OCI-LY7 (cell line): Measurements from ENCODE around the gene VTI1A. TPM values are rescaled to one million over a fixed set of nuclear protein-coding genes. Genes with fewer than 3 reads are reported as not detected.

ENCODE experiments used
- Bru-seq: library from RNA; stranded (reverse); fragments of 400-500 nt; gene quantifications from one replicate; lab custom pipeline; 2021; lab: Mats Ljungman, UMichigan
- BruChase-seq, 2 experiments: library from RNA; stranded (reverse); fragments of 400-500 nt; gene quantifications; one replicate each; lab custom pipeline; 2021; lab: Mats Ljungman, UMichigan
- BruUV-seq: library from RNA; stranded (reverse); fragments of 400-500 nt; replicated peaks from 2 replicates; lab custom pipeline; 2021; lab: Mats Ljungman, UMichigan
- CTCF ChIA-PET: fragments of 300-600 bp; sonication (Branson Sonifier 250); formaldehyde crosslinking; loops from one replicate; lab custom pipeline; 2022; ENCODE audit warnings: antibody characterized with exemption; ENCODE audit not compliant: unreplicated experiment; lab: Charles Lee
- POLR2A ChIA-PET: fragments of 300-600 bp; sonication (Branson Sonifier 250); formaldehyde crosslinking; loops from one replicate; lab custom pipeline; 2022; ENCODE audit warnings: antibody characterized with exemption; lab: Charles Lee
- DNase-seq: peaks from one replicate; pipeline ENCODE4 v3.0.0-alpha.2; 2015; ENCODE audit warnings: low spot score
- H2AFZ ChIP-seq: fragments of 200-600 bp; sonication (generic), shearing (Covaris generic); 2 replicates; pipeline ENCODE4 v1.6.1; 2014; ENCODE audit warnings: mild to moderate bottlenecking, antibody characterized with exemption, low read length, moderate library complexity
- H3K27ac ChIP-seq: fragments of 200-600 bp; sonication (generic); 2 replicates; pipeline ENCODE4 v1.5.1; 2014; ENCODE audit warnings: mixed run types, low read depth, mild to moderate bottlenecking, moderate library complexity, low read length, inconsistent platforms; ENCODE audit not compliant: poor library complexity, severe bottlenecking
- H3K36me3 ChIP-seq: fragments of 200-600 bp; sonication (generic); 2 replicates; pipeline ENCODE4 v1.6.1; 2014; ENCODE audit warnings: mild to moderate bottlenecking, antibody characterized with exemption, low read length, moderate library complexity, mixed read lengths; ENCODE audit not compliant: insufficient read depth
- H3K4me1 ChIP-seq: fragments of 200-600 bp; sonication (generic); 2 replicates; pipeline ENCODE4 v1.5.1; 2014; ENCODE audit warnings: mild to moderate bottlenecking, low read length; ENCODE audit not compliant: insufficient read depth, poor library complexity, severe bottlenecking
- H3K4me2 ChIP-seq: fragments of 200-600 bp; sonication (generic); 2 replicates; pipeline ENCODE4 v1.6.1; 2014; ENCODE audit warnings: mild to moderate bottlenecking, low read length
- H3K4me3 ChIP-seq: fragments of 200-600 bp; sonication (generic); 2 replicates; pipeline ENCODE4 v1.5.1; 2014; ENCODE audit warnings: mild to moderate bottlenecking, low read depth, low read length; ENCODE audit not compliant: poor library complexity, severe bottlenecking
- H3K79me2 ChIP-seq: fragments of 200-600 bp; sonication (generic); 2 replicates; pipeline ENCODE4 v1.6.1; 2016; ENCODE audit warnings: low read depth, mild to moderate bottlenecking, low read length, moderate library complexity, mixed read lengths; ENCODE audit not compliant: insufficient read depth
- H3K9me2 ChIP-seq: fragments of 200-600 bp; sonication (generic); 2 replicates; pipeline ENCODE4 v1.6.1; 2016; ENCODE audit warnings: mild to moderate bottlenecking, low read length, mixed read lengths; ENCODE audit not compliant: insufficient read depth
- H3K9me3 ChIP-seq: fragments of 200-600 bp; sonication (generic); 2 replicates; pipeline ENCODE4 v1.6.1; 2014; ENCODE audit warnings: mild to moderate bottlenecking, mixed run types, low read length, mixed read lengths
- H4K20me1 ChIP-seq: fragments of 200-600 bp; sonication (generic); 2 replicates; pipeline ENCODE4 v1.6.1; 2014; ENCODE audit warnings: mild to moderate bottlenecking, antibody characterized with exemption, low read length, moderate library complexity, mixed read lengths; ENCODE audit not compliant: insufficient read depth
- CTCF ChIP-seq: fragments of 200-600 bp; sonication (generic); conservative IDR thresholded peaks from 2 replicates; pipeline ENCODE4 v1.5.1; 2014; ENCODE audit warnings: mild to moderate bottlenecking, antibody characterized with exemption, low read length, moderate library complexity, mixed read lengths
- EZH2phosphoT487 ChIP-seq: fragments of 200-600 bp; sonication (generic); IDR thresholded peaks from 2 replicates; pipeline ENCODE4 v1.6.1; 2018; ENCODE audit warnings: low read depth, borderline replicate concordance, mild to moderate bottlenecking, mixed run types, antibody characterized with exemption, low read length, moderate library complexity, mixed read lengths
- intact Hi-C: fragments of 100-400 bp; cut with micrococcal nuclease; formaldehyde crosslinking; loops from one replicate; pipeline ENCODE4 v1.10.0; 2022; ENCODE audit not compliant: unreplicated experiment
- long read RNA-seq: library from polyadenylated mRNA; stranded (forward); transcript quantifications from one replicate; pipeline ENCODE4 v2.0.0, GENCODE V29; 2022
- total RNA-seq, 2 experiments: library from RNA; depleted of rRNA in 1 of 2; stranded (reverse); fragments of >200 nt in 1 of 2; shearing (Covaris generic) in 1 of 2; gene quantifications; 2 replicates each; pipeline ENCODE4 v1.2.3, GENCODE V29; 2014 to 2022

Gene VTI1A
- 39.4 and 70.8 TPM in 2 replicates for total RNA-seq (2014; rRNA removed; shearing (Covaris generic))
- total RNA-seq (2022), result 42.6 and 45.2 TPM in 2 replicates
- percentile 76 among the genes with signal in this experiment for Bru-seq, nascent RNA
- percentile 79 among the genes with signal in this experiment for BruChase-seq, experiment 1, labeled RNA remaining after a 6-hour chase
- percentile 79 among the genes with signal in this experiment for BruChase-seq, experiment 2, labeled RNA remaining after a 2-hour chase
- long read RNA-seq, full-length matches to known transcripts, result 19 of 39 reads
- long read RNA-seq, partial matches to known transcripts, result 1 of 39 reads
- long read RNA-seq, other reads (novel, unspliced or antisense), result 19 of 39 reads

DNA sequence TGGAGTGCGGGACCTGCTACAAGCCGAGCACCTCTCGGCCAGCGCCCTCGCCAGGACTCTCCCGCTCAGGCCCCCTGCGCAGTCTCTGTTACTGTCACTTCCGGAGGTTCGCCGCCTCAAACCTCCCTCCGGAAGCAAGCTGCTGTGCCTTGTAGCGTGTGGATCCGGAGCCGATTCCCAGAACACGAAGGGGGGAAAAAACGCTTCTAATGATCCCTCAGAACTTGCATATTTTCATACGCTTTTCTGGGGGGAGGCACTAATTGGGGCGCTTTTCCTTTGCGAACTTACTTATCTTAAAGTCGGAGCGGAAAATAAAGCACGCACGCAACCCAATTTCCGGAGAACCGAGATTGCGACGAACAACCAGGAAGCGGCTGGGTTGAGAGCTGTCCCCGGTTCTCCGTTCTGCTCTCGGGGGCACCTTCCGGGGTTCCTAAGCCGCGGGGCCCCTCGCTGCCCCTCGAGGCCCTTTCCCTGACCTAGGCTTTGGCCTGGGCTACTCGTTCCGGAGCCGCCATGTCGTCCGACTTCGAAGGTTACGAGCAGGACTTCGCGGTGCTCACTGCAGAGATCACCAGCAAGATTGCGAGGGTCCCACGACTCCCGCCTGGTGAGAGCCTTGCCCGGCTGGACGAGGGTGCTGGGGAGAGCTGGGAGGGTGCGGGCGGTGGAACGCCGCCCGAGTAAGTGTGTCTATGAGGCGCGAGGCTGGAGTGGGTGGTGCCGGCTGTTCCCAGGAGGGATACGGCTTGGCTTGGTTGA, at the start of gene VTI1A, which contains the start of gene ZDHHC6:
TSS of gene VTI1A (plus strand) at position 361 of the 765 bp plus-strand sequence. CDS start at position 520, 159 bp downstream.
TSS of gene ZDHHC6 (minus strand) at position 60 of the 765 bp plus-strand sequence. CDS start 1,478 bp downstream, outside the sequence.
- Histone ChIP-seq H2AFZ (peak within 1 kb of the TSS; percentile 96), H3K4me2 (peak within 1 kb of the TSS; percentile 84), H3K27ac (peak within 1 kb of the TSS; percentile 59), H3K36me3 (peaks cover 63% of the 10 kb centered on the region), H3K9me3 (no peaks in the 10 kb centered on the region), H3K4me1 (peaks cover 30% of the 10 kb centered on the region), H4K20me1 (peaks cover 21% of the 10 kb centered on the region; the same call in 1 of the 2 replicates), H3K4me3 (peak within 1 kb of the TSS; percentile 100), H3K79me2 (peaks cover 72% of the 10 kb centered on the region), H3K9me2 (no peaks in the 10 kb centered on the region)
- TF ChIP-seq EZH2phosphoT487 (no peak), CTCF (peak; percentile 42)
- CTCF ChIA-PET, result interaction anchor here (1.1 kb wide), 1 partner anchor 72 kb away, joined by 3 read pairs; no protein-coding TSS in a partner anchor
- intact Hi-C loops, result loop anchor here (2.0 to 5.0 kb wide), 2 partner anchors 70 to 265 kb away; partner anchors contain the start of gene GPAM
- DNase-seq, result peak; percentile 88
- POLR2A ChIA-PET, result interaction anchor here (0.6 to 1.6 kb wide), 6 partner anchors 12 to 259 kb away, joined by 3 to 5 read pairs (median 4); no protein-coding TSS in a partner anchor
- no TSS peak for BruUV-seq

DNA sequence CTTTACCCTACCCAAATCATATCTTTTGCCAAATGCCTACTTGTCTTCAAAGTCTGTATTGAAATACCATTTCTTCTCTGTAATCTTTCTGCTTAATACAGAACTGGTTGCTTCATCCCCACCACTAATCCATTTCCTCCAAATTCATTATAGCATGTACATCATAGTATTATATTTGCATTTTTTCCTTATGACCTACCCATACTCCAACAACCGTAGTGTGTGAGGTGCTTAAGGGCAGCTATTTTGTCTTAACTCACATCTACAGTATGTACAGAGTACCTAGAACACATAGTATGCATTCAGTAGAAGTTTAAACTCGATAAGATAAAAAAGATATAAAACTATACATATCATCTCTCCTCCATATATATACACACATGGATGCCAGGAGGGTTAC, 49.4 kb upstream of the VTI1A start:
- no TSS peak for BruUV-seq
- intact Hi-C loops, result no loop called here
- CTCF ChIA-PET, result no interaction called here

More for the DNA sequence above, 49.4 kb upstream of the VTI1A start:
- H3K27ac ChIP-seq, result no peak overlapping the region
- no peaks in the 10 kb centered on the region for H3K79me2 ChIP-seq
- H4K20me1 ChIP-seq, result no peaks in the 10 kb centered on the region
- H3K36me3 ChIP-seq, result peaks cover 59% of the 10 kb centered on the region
- H2AFZ ChIP-seq, result no peak overlapping the region
- H3K4me3 ChIP-seq, result no peak overlapping the region
- POLR2A ChIA-PET, result no interaction called here
- no peak overlapping the region for H3K4me2 ChIP-seq
- no peak for DNase-seq
- no peaks in the 10 kb centered on the region for H3K4me1 ChIP-seq
- H3K9me3 ChIP-seq, result no peaks in the 10 kb centered on the region
- H3K9me2 ChIP-seq, result no peaks in the 10 kb centered on the region
- TF ChIP-seq EZH2phosphoT487 (no peak), CTCF (no peak)
